Psoas muscle (tissue), 8 donors: Measurements from ENCODE around the gene ALOX12B. TPM values are rescaled to one million over a fixed set of nuclear protein-coding genes. Genes with fewer than 3 reads are reported as not detected.

Experiments used
- ATAC-seq, 4 donors: fragments of 200-7000 bp; cut with Tn5 transposase; one replicate each; pipeline ENCODE4 v1.9.1; 2020; ENCODE audit warnings: moderate library complexity in 3 of 4, mild to moderate bottlenecking in 2 of 4
- DNase-seq, 2 donors: peaks; one replicate each; pipeline ENCODE4 v3.0.0-alpha.2; 2020
- H3K27ac ChIP-seq: fragments of 200-600 bp; one replicate; pipeline ENCODE4 v1.8.0; 2022
- H3K27me3 ChIP-seq, 3 donors: fragments of 200-600 bp in 1 of 3; one replicate each; pipeline versions ENCODE4 v1.6.1 to v1.8.0; 2013 to 2022; ENCODE audit warnings: low read length in 2 of 3, mild to moderate bottlenecking in 2 of 3, moderate library complexity in 1 of 3; ENCODE audit not compliant: insufficient read depth in 3 of 3
- H3K36me3 ChIP-seq, 2 donors: fragments of 200-600 bp in 1 of 2; one replicate each; pipeline versions ENCODE4 v1.6.1 to v1.8.0; 2013 to 2022; ENCODE audit warnings: low read depth in 1 of 2, mild to moderate bottlenecking in 1 of 2, moderate library complexity in 1 of 2; ENCODE audit not compliant: insufficient read depth in 1 of 2
- H3K4me1 ChIP-seq: fragments of 200-600 bp; one replicate; pipeline ENCODE4 v1.8.0; 2022
- H3K4me3 ChIP-seq: fragments of 200-600 bp; one replicate; pipeline ENCODE4 v1.8.0; 2022; ENCODE audit warnings: mild to moderate bottlenecking
- H3K9me3 ChIP-seq: fragments of 200-600 bp; one replicate; pipeline ENCODE4 v1.8.0; 2022
- CTCF ChIP-seq: fragments of 200-600 bp; IDR thresholded peaks from one replicate; pipeline ENCODE4 v1.8.0; 2022; ENCODE audit warnings: antibody characterized with exemption
- WGBS, 3 donors: extraction: QIAGEN DNeasy Blood & Tissue Kit; methylation state at CpG; one replicate each; pipeline versions ENCODE4 v1.1.6 to v1.1.7; 2013; 5-methylcytosine and 5-hydroxymethylcytosine counted together
- intact Hi-C, 2 donors: fragments of 100-400 bp; cut with DNase I; formaldehyde crosslinking; loops; one replicate each; pipeline versions ENCODE4 v1.11.0 to v1.14.2; 2022
- polyA plus RNA-seq, 3 donors: library from polyadenylated mRNA; stranded (reverse); fragments of 200-250 nt; gene quantifications; one replicate each; pipeline ENCODE4 v1.2.3, GENCODE V29; 2013
- total RNA-seq, 4 donors: library from RNA; stranded (reverse); fragmentation: NEBNext Ultra II Directional in 2 of 4; extraction: Animal tissue kit (Norgen Biotek cat#: 25700) in 2 of 4; gene quantifications; one replicate each; pipeline versions ENCODE4 v1.2.1 to v1.2.4, GENCODE V29; 2021 to 2023
- donor health status: healthy with polysubstance abuse.
- donor health status: DM: no; HTN: no; CAD: no; lungs with moderate emphysema.
- donor health status: Bipolar disorder and iron deficiency.
- donor health status: healthy.
- donor health status: DM: yes; HTN: yes; CAD: no.
- donor health status: DM: no; HTN: no; CAD: no.
- donor health status: DM: no; HTN: no; CAD: no.
- donor health status: DM: yes; HTN: yes; CAD: no.

Gene ALOX12B
- total and polyA plus RNA-seq, 7 donors: not detected

DNA sequence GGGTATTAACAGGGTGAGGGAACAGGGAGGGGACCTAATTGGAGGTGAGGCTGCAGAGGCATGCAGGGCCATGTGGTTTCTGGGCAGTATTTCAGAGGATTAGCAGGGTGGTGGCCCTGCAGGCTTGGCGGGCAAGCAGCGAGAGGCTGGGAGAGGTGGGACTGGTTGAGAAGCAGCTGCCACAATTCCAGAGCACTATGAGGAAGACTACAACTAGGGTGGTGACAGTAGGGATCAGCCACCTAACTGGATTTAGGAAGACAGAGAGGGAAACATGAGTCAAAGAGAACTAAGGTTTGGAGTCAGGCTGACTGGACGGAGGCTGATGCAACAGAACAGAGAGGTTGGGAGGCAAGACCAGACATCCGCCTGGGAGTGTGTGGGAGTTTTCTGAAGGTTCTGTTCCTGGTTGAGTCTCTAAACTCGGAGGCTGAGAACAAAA lies 18.5 kb upstream of the ALOX12B start:
- DNase-seq (no peak), ATAC-seq (no peak)
- intact Hi-C loops: no loop called here
- Histone ChIP-seq H3K27me3 (peaks cover 0 to 25% (median 5%) of the 10 kb centered on the region in 3 donors), H3K27ac (no peak overlapping the region), H3K36me3 (no peaks in the 10 kb centered on the region), H3K4me1 (no peaks in the 10 kb centered on the region), H3K9me3 (no peaks in the 10 kb centered on the region), H3K4me3 (no peak overlapping the region)
- 58 to 68% (median 64%) methylated on average over 5 of the region's 5 CpGs for WGBS, 3 donors
- no peak for TF ChIP-seq CTCF

- ATAC-seq (no peak), DNase-seq (no peak)
- Histone ChIP-seq H3K4me3 (no peak overlapping the region), H3K36me3 (no peaks in the 10 kb centered on the region), H3K27me3 (peaks cover 0 to 14% (median 4%) of the 10 kb centered on the region in 3 donors), H3K27ac (no peak overlapping the region), H3K4me1 (no peaks in the 10 kb centered on the region), H3K9me3 (no peaks in the 10 kb centered on the region)
- intact Hi-C loops: no loop called here
- WGBS, 3 donors: 74 to 83% (median 82%) methylated on average over 8 of the region's 8 CpGs
- no peak for TF ChIP-seq CTCF
Measured at GRCh38 chr17:8104911-8105310, 17.4 kb upstream of the ALOX12B start.

- H3K4me1 ChIP-seq: no peaks in the 10 kb centered on the region
- WGBS, 3 donors: 73 to 83% (median 80%) methylated on average over 4 of the region's 4 CpGs
- DNase-seq (no peak), ATAC-seq (no peak)
- TF ChIP-seq CTCF: no peak
- H3K27ac ChIP-seq: no peak overlapping the region
- H3K4me3 ChIP-seq: no peak overlapping the region
- H3K36me3 ChIP-seq: no peaks in the 10 kb centered on the region
- intact Hi-C loops: no loop called here
- H3K9me3 ChIP-seq: no peaks in the 10 kb centered on the region
- peaks cover 0 to 3% (median 0%) of the 10 kb centered on the region in 3 donors for H3K27me3 ChIP-seq
Measured at GRCh38 chr17:8103549-8103948, 16.0 kb upstream of the ALOX12B start.

DNA sequence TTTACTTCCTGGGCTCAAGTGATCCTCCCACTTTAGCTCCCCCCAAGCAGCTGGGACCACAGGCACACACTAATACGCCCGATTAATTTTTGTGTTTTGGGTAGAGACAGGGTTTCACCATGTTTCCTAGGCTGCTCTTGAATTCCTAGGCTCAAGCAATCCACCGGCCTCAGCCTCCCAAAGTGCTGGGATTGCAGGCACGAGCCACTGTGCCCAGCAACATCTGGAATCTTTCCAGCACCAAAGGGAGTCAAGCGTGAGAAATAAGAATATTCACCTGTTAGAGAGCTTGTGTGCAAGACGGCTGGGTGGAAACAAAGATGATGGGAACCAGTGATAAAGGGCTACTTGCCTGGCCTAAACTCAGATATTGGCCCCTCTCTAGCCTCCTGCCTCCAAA lies 14.2 kb upstream of the ALOX12B start:
- intact Hi-C loops: no loop called here
- TF ChIP-seq CTCF: no peak
- Histone ChIP-seq H3K4me3 (no peak overlapping the region), H3K27me3 (peaks cover 0 to 6% (median 0%) of the 10 kb centered on the region in 3 donors), H3K9me3 (no peaks in the 10 kb centered on the region), H3K27ac (no peak overlapping the region), H3K4me1 (no peaks in the 10 kb centered on the region), H3K36me3 (no peaks in the 10 kb centered on the region)
- WGBS, 3 donors: 40 to 54% (median 42%) methylated on average over 6 of the region's 6 CpGs
- DNase-seq (no peak), ATAC-seq (no peak)

DNA sequence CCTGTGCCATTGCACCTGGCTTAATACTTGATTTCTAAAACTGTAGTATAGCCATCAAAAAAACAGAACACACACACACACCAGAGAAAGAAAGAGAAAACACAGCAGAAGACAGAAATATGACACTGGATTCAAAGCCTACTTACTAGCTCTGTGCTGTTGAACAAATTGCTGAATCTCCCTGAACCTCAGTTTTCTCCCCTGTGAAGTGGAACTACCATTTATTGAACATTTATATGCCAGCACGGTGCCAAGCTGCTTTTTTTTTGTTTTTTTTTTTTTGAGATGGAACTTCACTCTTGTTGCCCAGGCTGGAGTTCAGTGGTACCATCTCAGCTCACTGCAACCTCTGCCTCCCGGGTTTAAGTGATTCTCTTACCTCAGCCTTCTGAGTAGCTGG lies 13.2 kb upstream of the ALOX12B start:
- intact Hi-C loops: no loop called here
- Histone ChIP-seq H3K4me3 (no peak overlapping the region), H3K27me3 (peaks cover 0 to 6% (median 1%) of the 10 kb centered on the region in 3 donors), H3K9me3 (no peaks in the 10 kb centered on the region), H3K4me1 (no peaks in the 10 kb centered on the region), H3K27ac (no peak overlapping the region), H3K36me3 (no peaks in the 10 kb centered on the region)
- ATAC-seq (no peak), DNase-seq (no peak)
- 79 to 87% (median 82%) methylated on average over 2 of the region's 2 CpGs for WGBS, 3 donors
- TF ChIP-seq CTCF: no peak
